GM12801 (cell line): ENCODE measurements around the gene FAM219B.

Experiments
- TF ChIP-seq, protein P1 (sequence below): IDR thresholded peaks from one replicate; pipeline ENCODE4 v1.5.1; 2011; ENCODE audit warnings: control low read depth; ENCODE audit not compliant: insufficient read length; ENCODE audit errors: extremely low read depth

Gene FAM219B

DNA sequence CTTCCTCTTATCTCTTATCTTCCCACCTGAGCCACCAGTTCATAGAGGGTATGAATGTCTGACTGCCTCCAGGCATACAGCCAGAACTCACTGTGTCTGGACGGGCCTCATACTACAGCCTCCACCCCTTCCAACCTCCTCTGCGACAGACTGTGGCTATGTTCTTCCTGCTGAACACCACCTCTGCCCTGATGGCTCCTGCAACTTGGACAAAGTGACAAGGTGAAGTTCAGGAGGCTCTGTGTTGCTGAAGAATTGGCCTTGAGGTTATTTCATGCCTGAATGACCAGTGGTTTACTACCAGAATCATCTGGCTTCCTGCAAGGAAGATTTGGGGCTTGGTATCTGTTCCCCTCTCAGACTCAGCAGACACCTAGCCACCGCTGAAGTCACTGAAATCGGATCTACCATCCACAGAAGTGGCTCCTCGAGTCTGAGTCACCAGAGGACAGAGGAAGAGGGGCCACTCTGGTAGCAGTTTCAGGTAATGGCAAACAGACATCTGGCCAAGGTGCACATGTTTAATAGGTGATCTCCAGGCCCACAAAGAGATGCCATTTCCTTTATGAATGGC lies 49.5 kb downstream of the FAM219B start:
- TF ChIP-seq, protein P1, sequence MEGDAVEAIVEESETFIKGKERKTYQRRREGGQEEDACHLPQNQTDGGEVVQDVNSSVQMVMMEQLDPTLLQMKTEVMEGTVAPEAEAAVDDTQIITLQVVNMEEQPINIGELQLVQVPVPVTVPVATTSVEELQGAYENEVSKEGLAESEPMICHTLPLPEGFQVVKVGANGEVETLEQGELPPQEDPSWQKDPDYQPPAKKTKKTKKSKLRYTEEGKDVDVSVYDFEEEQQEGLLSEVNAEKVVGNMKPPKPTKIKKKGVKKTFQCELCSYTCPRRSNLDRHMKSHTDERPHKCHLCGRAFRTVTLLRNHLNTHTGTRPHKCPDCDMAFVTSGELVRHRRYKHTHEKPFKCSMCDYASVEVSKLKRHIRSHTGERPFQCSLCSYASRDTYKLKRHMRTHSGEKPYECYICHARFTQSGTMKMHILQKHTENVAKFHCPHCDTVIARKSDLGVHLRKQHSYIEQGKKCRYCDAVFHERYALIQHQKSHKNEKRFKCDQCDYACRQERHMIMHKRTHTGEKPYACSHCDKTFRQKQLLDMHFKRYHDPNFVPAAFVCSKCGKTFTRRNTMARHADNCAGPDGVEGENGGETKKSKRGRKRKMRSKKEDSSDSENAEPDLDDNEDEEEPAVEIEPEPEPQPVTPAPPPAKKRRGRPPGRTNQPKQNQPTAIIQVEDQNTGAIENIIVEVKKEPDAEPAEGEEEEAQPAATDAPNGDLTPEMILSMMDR = no peak

DNA sequence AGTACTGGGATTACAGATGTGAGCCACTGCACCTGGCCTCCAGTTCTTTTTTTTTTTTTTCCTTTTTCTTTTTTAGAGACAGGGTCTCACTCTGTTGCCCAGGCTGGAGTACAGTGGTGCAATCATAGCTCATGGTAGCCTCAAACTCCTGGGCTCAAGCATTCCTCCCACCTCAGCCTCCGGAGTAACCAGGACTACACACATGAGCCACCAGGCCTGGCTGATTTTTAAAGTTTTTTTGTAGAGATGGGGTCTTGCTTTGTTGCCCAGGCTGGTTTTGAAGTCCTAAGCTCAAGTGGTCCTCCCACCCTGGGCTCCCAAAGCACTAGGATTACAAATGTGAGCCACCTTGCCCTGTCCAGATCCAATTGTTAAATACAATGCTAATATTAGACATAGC lies 50.1 kb downstream of the FAM219B start:
- TF ChIP-seq, protein P1 = no peak

DNA sequence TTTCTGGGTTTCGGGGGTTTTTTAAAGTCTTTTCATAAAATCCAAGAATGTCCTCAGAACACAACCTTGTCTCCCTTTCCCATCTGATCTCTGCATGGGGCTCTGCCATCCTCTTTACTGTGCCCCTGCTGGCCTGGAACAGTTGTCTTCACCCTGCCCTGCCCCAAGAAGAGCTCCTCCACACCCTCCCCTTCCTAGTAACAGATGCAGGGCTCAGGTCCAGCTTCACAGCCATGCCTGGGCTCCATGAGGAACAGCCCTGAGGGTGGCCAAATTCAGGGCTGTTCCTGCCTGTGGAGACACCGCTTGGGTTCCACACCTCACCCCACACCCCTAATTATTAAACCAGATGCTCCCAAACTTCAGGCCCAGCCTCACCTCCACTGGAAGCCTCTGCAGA lies 50.8 kb downstream of the FAM219B start:
- TF ChIP-seq, protein P1 = no peak

DNA sequence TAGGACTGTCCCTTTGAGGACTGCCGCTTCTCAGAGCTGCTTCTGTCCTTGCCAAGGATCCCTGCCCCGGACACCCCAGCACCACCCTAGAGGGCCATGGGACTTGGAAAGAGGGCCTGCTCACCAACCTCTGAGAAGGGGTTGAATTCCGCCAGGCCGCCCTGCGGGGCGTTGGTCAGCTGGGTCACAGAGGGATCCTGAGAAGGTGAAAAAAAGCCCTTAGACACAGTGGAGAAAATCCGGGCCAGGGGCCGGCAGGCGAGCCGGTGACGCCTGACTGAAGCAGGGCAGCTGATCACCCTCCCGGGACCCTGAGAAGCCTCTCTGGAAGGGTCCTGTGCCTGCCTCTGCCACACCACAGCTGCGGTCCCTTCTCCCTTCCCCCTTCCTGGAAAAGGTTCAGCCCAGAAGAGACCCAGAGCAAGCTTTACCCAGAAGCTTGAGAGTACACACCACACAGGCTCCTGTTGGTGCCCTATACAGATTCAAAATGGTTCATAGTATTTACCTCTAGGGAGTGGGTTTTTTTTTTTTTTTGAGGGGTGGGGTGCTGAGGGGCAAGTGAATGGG lies 52.1 kb downstream of the FAM219B start:
- TF ChIP-seq, protein P1 = no peak

DNA sequence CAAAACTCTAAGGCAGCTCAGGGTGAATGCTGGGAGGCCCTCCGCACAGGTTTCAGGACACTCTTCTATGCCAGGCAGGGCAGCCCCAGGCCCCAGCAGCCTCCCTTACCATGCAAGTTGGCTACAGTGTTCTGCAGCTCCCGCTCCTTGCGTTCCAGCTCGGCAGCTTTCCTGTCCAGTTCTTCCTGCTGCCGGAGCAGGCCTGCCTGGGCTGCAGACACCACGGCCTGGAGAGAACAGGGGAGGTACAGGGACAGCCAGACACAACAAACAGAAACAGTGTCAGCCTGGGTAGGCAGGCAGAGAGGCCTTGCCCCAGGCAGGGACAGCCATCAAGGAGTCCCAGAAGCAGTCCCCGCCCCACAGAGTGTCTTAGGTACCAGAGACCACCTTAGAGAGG lies 54.7 kb downstream of the FAM219B start:
- TF ChIP-seq, protein P1 = no peak

DNA sequence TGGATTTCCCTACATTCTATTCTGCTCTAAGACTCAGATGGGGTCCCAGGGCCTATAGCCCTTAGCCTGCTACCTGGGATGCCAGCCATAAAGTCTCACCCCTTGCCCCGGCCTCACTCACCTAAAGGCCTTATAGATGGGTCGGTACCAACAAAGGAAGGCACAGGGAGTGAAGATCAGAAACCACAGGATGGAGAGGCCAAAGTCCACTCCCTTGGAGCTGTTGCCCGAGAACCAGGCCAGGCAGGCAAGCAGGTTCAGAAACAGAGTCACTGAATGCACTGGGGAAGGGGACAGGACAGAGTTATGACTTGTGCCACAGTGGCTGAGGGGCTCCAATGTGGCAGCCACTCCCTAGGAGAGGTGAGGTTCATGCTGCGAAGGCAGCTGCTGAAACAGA lies 56.3 kb downstream of the FAM219B start:
- TF ChIP-seq, protein P1 = no peak
